ENCODE results near the gene CSTF1. TPM values are rescaled to one million over a fixed set of nuclear protein-coding genes. Genes with fewer than 3 reads are reported as not detected.

The CSTF1 gene
- total RNA-seq, 1 donor from 2014 or later = 29.0 TPM

DNA sequence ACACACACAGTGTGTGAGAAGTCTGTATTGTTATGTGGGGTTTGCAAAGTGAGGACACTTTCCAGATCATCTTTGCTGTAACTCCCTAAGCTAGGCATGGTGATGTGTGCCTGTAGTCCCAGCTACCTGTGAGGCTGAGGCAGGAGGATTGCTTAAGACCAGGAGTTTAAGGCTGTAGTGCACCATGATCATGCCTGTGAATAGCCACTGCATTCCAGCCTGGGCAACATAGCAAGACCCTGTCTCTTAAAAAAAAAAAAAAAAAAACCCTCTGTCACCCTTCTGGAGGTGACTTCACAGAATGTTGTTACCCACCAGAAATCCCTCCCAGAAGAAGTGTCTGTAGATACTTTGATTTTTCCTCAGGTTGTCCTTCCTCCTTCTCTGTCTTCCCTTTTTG lies 34.5 kb downstream of the CSTF1 start:
- no peak for DNase-seq (ENCODE audit: extremely low read depth, low read depth, low spot score)

GRCh38 chr20:56427797-56428196 lies 35.4 kb downstream of the CSTF1 start:
- no peak for DNase-seq (ENCODE audit: extremely low read depth, low read depth, low spot score)

DNA sequence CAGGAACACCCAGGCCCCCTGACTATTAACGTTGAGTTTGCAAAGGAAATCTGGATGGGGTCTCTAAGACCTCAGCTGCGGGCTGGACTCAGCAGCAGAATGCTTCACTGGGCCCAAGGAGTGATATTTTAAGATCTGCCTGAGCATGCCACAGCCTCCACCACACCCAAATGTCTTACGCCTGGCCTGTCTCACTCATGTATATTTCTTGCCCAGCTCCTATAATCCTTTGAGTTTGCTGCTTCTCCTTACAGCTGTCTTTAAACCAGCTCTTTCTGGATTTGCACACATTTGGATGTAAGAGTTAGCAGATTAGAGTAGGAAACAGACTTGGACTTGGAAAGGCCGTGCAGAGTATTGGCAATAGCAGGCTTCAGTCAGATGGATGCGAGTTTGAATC lies 36.0 kb downstream of the CSTF1 start:
- no peak for DNase-seq (ENCODE audit: extremely low read depth, low read depth, low spot score)

- no peak for DNase-seq (ENCODE audit: extremely low read depth, low read depth, low spot score)
Observed at GRCh38 chr20:56428881-56429280, 36.4 kb downstream of the CSTF1 start.

DNA sequence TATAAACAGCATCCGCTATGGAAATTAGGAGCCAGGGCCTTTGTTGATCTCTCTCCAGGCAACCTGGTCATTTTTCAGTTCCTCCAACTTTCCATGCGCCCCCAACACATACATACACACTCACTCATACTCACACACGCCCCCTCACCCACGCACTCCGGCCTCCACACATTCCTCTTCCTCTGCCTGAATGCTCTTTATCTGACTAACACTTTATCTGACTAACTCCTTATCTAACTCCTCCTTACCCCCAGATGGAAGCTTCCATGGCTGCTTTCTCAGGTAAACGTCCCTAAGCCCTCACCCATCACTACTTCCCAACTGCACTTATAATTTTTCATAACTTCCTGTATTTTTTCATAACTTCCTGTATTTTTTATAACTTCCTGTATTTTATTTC lies 37.1 kb downstream of the CSTF1 start:
- no peak for DNase-seq (ENCODE audit: extremely low read depth, low read depth, low spot score)

DNA sequence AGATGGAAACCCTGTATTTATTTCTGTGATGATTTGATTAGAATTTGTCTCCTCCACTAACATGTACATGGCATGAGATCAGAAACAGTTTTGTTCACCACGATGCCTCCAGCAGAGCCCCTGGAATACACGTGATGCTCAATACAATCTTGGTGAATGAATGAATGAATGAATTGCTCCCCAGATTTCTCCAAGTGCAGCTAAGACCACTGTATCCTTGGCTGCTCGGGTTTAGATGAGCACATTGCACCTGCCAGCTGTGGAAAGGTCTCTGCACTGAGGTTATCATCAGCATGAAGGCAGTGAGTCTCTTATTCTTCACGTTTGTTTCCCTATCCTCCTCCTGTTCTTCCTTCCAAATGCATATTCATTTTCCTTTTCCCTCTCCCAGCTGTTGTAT lies 37.5 kb downstream of the CSTF1 start:
- DNase-seq (ENCODE audit: extremely low read depth, low read depth, low spot score) = no peak

- no peak for DNase-seq (ENCODE audit: extremely low read depth, low read depth, low spot score)
Observed at GRCh38 chr20:56430461-56430860, 38.0 kb downstream of the CSTF1 start.

GRCh38 chr20:56430957-56431356 lies 38.5 kb downstream of the CSTF1 start:
- DNase-seq (ENCODE audit: extremely low read depth, low read depth, low spot score) = no peak

- DNase-seq (ENCODE audit: extremely low read depth, low read depth, low spot score) = no peak
Observed at GRCh38 chr20:56431471-56431870, 39.0 kb downstream of the CSTF1 start.

DNA sequence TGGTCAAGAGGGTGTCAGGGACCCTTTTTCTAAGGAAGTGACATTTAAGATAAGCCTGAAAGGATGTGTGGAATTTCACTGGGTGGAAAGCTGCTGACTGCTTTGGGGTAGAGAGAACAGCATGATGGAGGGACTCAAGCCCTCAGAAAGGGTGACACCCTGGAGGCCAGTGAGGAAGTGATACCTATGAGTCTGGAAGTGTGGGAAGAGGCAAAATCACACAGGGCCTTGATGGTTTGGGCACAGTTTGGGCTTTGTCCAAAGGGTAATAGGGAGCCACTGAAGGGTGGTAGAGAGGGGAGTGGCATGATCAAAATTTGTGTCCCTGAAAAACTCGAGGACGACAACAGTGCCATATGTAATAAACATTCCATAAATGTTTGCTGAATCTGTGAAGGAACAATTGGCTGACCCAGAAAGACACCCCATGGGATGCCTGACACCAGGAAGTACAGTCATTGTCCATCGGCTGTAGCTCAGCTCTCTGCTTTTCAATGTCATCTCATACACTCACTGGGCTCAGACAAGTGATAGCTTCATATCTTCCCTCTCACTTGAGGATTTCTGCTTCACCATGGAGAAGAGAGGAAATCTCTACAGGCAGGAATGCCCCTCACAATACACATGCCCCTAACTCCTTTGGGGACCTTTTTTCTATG lies 40.9 kb downstream of the CSTF1 start:
- no peak for DNase-seq (ENCODE audit: extremely low read depth, low read depth, low spot score)

DNA sequence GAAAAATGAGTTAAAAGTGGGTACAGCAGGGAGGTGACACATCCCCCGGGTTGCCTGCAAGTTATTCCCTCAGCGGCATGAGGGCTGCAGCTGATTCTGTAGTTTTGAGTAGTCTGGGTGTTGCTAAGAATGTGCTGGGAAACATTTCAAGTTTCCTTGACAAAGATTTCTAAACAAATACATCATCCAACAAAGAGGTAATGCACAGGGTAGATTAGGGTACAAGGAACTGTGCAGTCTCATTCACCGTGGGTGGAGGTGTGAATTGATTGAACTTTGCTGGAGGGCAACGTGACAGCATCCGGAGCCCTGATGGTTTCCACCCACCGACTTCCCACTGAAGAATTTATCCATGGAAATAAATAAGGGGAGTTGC lies 41.4 kb downstream of the CSTF1 start:
- no peak for DNase-seq (ENCODE audit: extremely low read depth, low read depth, low spot score)

- no peak for DNase-seq (ENCODE audit: extremely low read depth, low read depth, low spot score)
Observed at GRCh38 chr20:56437196-56437960, 44.9 kb downstream of the CSTF1 start.

GRCh38 chr20:56438284-56438683 lies 45.8 kb downstream of the CSTF1 start:
- no peak for DNase-seq (ENCODE audit: extremely low read depth, low read depth, low spot score)

DNA sequence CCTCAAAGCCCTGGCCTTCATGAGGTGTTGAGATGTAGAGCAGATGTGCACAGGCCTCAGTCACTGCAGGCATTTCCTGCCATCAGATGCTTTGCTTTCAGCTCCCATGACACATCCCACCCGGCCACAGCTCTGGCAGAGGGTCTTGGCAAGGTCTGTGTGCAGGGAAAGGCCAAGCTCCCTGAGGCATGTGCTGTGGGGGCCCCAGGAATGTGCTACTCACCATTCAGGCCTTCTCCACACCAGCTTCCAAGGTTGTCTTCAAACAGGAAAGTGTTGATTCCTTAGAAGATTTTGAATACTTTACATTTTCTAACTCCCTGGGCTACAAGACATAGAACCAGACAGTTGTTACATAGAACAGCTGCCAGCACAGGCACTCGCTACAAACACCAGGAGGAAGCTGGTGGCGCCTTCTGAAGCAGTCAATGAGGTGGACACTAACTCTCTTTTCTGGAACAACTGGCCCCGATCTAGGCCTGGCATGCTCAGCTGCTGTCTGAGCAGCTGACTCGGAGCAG lies 47.4 kb downstream of the CSTF1 start:
- no peak for DNase-seq (ENCODE audit: extremely low read depth, low read depth, low spot score)

DNA sequence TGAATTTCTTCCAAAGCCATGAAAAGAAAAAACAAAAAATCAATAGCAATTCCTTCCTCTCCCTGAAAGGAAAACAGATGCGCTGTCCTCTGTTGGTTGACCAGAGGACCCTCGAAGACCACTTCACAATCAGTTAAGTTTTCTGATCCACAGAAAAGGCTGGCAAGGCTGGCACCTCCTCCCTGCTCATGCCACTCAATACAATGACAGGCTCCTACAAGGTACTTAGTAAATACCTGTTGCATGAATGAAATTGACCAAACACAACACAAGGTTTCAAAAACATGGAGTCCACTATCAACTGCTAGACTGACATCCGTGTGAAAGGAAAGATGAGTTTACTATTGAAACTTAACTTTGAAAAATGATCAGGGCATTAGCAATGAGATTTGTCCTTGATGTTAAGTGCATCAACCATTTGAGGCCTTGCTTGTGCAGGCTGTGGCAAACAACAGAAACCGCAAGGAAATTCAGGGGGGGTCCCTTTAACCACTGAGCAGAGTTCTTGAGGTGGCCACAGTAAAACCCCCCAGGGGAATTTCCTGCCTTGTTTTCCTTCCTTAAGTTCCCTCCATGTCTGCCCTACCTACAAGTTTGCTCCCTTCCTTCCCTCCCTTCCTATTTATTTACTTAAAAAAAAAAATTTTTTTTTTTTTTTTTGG lies 48.0 kb downstream of the CSTF1 start:
- DNase-seq (ENCODE audit: extremely low read depth, low read depth, low spot score) = no peak

DNA sequence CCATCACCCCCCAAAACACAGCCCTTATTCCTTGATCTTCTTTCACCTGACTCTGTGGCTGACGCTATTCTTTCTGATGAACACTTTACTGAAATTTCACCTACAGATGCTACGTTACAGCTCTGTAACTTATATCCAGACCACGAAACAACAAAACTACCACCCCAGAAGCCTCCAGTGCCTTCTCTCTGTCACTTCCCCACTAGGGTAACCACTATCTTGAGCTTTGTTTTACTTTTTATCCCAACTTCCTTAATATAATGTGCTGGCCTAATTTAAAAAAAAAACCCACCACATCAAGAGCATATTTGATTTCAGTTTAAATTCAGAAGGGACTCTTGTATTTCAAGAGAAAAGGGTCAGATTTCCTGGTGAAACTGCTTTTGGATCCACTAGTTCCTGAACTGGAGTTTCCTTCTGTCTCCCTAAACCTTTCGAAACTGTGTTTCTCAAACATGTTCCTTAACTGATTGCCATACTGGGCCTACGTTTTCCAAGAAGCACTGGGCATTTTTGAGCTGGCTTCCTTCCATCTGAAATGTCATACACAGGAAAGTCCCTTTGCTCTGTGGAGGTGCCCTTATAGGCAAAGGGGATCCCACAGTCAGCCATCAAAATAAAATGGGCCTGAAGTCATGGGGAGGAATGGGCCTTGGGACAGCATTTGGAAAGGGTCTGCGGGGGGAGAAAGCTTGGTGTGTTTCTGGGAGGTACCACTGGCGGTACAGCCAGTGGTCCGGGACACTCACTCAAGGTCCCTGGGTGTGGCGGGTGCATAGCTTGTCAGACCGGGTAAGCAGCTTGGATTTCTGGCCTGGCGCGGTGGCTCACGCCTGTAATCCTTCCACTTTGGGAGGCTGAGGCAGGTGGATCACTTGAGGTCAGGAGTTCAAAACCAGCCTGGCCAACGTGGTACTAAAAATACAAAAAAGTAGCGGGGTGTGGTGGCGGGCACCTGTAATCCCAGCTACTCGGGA lies 50.2 kb downstream of the CSTF1 start:
- DNase-seq (ENCODE audit: extremely low read depth, low read depth, low spot score) = no peak

DNA sequence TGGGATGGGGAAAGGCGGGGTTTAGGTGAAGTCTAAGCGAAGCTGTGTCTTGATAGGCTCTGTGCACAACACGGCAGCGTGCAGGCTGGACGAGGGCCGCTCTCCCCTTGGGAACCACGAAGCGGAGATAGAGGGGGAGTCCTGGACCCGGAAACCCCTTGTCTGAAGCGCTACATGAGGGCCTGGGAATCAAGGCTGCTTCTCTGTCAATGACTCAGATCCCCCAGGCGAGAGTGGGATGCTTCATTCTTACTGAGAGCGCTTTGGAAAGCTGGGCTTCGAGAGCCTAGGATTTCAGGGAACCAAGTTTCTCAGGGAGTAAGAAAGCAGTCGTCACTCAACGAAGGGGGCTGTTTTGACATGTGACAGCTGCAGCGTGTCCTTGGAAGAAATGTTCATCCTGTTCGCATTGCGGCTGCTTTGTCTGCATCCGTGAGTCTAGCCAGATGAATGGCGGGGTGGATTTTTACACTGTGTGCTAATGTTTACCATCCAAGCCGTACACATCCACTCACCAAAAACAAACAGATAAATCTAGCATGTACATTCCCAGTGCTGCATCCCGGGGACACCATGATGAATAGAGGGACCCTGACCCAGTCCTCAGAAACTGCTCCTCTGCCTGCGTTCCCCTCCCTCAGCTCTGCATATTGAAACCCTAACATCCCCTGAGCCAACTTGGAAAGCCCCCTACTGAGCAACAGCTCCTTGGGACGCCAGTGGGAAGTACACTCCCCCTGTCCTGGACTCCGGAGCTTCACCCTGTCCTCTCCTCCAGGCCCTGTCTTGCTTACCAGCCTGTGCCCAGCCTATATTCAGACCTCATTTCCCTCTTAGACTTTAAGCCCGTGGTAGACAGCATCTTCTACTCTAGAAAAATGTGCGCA lies 51.5 kb downstream of the CSTF1 start:
- DNase-seq (ENCODE audit: extremely low read depth, low read depth, low spot score) = no peak

DNA sequence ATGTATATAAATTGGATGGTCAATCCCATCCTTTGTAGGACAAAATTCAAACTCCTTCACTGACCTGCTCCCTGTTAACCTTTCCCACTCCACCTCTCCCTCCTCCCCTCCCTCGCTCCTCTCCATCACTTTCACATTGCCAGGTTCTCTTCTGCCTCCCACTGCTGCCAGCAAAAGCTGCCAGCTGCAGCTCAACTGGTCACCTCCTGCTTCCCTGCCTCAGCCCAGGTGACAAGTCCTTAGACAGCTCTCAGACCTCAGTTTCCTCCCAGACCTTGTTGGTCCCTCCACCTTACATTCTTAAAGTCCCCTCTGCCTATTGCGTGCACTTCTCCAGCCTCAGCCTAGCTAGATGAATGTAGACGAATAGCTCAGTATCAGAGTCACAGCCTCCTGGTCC lies 52.7 kb downstream of the CSTF1 start:
- DNase-seq (ENCODE audit: extremely low read depth, low read depth, low spot score) = no peak

- DNase-seq (ENCODE audit: extremely low read depth, low read depth, low spot score) = no peak
Observed at GRCh38 chr20:56445540-56445939, 53.1 kb downstream of the CSTF1 start.

DNA sequence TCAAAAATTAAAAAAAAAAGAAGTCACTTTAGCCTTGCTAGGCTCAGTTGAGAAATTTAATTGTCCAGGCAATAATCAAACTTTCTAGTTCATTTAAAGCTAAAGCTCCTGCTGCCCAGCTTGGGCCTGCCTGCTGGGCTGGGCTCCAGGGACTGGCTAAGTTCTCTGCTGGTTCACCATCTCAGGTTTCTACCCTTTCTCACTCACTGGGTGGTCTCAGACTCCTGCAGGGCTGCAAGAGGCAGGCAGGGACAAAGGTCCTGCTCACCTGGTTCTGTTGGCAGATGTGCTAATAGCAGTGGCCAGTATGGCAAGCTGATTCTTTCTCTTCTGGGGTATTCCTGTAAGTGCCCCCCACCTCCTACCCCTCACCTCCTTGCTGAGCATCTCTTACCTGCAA lies 54.8 kb downstream of the CSTF1 start:
- DNase-seq (ENCODE audit: extremely low read depth, low read depth, low spot score) = no peak

Measured in glomerular endothelial cell (primary cell).